B cell (primary cell): Measurements from ENCODE around the gene CCDC146. TPM values are rescaled to one million over a fixed set of nuclear protein-coding genes. Genes with fewer than 3 reads are reported as not detected.

Source experiments
- ATAC-seq: fragments of 200-7000 bp; cut with Tn5 transposase; one replicate; pipeline ENCODE4 v1.10.0; 2021; ENCODE audit warnings: low read depth, mild to moderate bottlenecking, moderate number of reproducible peaks, moderate library complexity
- CTCF ChIA-PET: fragments of 350-600 bp; sonication (Branson Sonifier 250); formaldehyde crosslinking; loops from one replicate; lab custom pipeline; 2021; ENCODE audit warnings: antibody characterized with exemption, inconsistent platforms; lab: Charles Lee
- POLR2A ChIA-PET: fragments of 350-600 bp; sonication (Branson Sonifier 250); formaldehyde crosslinking; loops from one replicate; lab custom pipeline; 2021; ENCODE audit warnings: antibody characterized with exemption; lab: Charles Lee
- DNase-seq: peaks from one replicate; pipeline ENCODE4 v3.0.0; 2013
- H2AFZ ChIP-seq: 2 replicates; pipeline ENCODE4 v1.6.1; 2012; ENCODE audit warnings: mild to moderate bottlenecking, low read depth, low read length; ENCODE audit not compliant: insufficient read depth, poor library complexity, severe bottlenecking
- H3K27ac ChIP-seq, 2 donors: 1 replicate in 1 of 2; 2 replicates in 1 of 2; pipeline ENCODE4 v1.5.1; 2012 to 2013; ENCODE audit warnings: low read length in 2 of 2, mild to moderate bottlenecking in 2 of 2, moderate library complexity in 1 of 2
- H3K27me3 ChIP-seq, 4 experiments: fragments of 200-600 bp in 1 of 4; sonication (generic) in 1 of 4; replicated peaks in 1 of 4; 1 replicate in 2 of 4; 2 replicates in 2 of 4; pipeline versions ENCODE4 v1.6.1 to v1.7.0; 2013 to 2016; ENCODE audit warnings: low read length in 3 of 4, mild to moderate bottlenecking in 2 of 4, mixed read lengths in 1 of 4, moderate library complexity in 1 of 4; ENCODE audit not compliant: insufficient read depth in 4 of 4, control insufficient read depth in 3 of 4; ENCODE audit errors: control extremely low read depth in 1 of 4
- H3K36me3 ChIP-seq, 2 experiments: replicated peaks in 1 of 2; 1 replicate in 1 of 2; 2 replicates in 1 of 2; pipeline versions ENCODE4 v1.6.1 to v1.7.1; 2013; ENCODE audit warnings: low read length in 1 of 2; ENCODE audit not compliant: insufficient read depth in 2 of 2, control insufficient read depth in 1 of 2; ENCODE audit errors: control extremely low read depth in 1 of 2, extremely low read depth in 1 of 2
- H3K4me1 ChIP-seq, 2 donors: fragments of 200-600 bp in 1 of 2; sonication (generic) in 1 of 2; 1 replicate in 1 of 2; 2 replicates in 1 of 2; pipeline versions ENCODE4 v1.5.1 to v1.6.1; 2013 to 2017; ENCODE audit warnings: low read length in 2 of 2; ENCODE audit not compliant: control insufficient read depth in 2 of 2, insufficient read depth in 2 of 2
- H3K4me2 ChIP-seq: replicated peaks from 2 replicates; pipeline ENCODE3; 2012; ENCODE audit warnings: mild to moderate bottlenecking, low read depth, low read length; ENCODE audit not compliant: poor library complexity, severe bottlenecking
- H3K4me3 ChIP-seq, 5 experiments: fragments of 200-600 bp in 1 of 5; sonication (generic) in 1 of 5; 1 replicate in 3 of 5; 2 replicates in 2 of 5; pipeline versions ENCODE4 v1.5.1 to v1.7.0; 2011 to 2016; ENCODE audit warnings: low read length in 4 of 5, mild to moderate bottlenecking in 4 of 5, low read depth in 2 of 5, control low read depth in 1 of 5, moderate library complexity in 1 of 5; ENCODE audit not compliant: insufficient read depth in 1 of 5; ENCODE audit errors: control extremely low read depth in 1 of 5, extremely low read depth in 1 of 5
- H3K79me2 ChIP-seq: fragments of 200-600 bp; sonication (generic); one replicate; pipeline ENCODE4 v1.6.0; 2016; ENCODE audit warnings: low read length; ENCODE audit not compliant: control insufficient read depth, insufficient read depth
- H3K9ac ChIP-seq: fragments of 200-600 bp; sonication (generic); 2 replicates; pipeline ENCODE4 v1.6.1; 2017; ENCODE audit warnings: mild to moderate bottlenecking, low read length, moderate library complexity
- H3K9me3 ChIP-seq, 3 donors: one replicate each; pipeline versions ENCODE4 v1.6.1 to v1.7.1; 2013; ENCODE audit warnings: low read length in 2 of 3; ENCODE audit not compliant: control insufficient read depth in 2 of 3, insufficient read depth in 1 of 3; ENCODE audit errors: control extremely low read depth in 1 of 3
- H4K20me1 ChIP-seq: 2 replicates; pipeline ENCODE4 v1.6.0; 2012; ENCODE audit warnings: mild to moderate bottlenecking, low read length; ENCODE audit not compliant: insufficient read depth, control insufficient read depth, poor library complexity, severe bottlenecking
- H3K27ac Mint-ChIP-seq: one replicate; pipeline ENCODE4 v1.8.0; 2021; ENCODE audit warnings: mixed read lengths
- H3K27me3 Mint-ChIP-seq: one replicate; pipeline ENCODE4 v1.8.0; 2021; ENCODE audit warnings: mixed read lengths
- H3K4me1 Mint-ChIP-seq: one replicate; pipeline ENCODE4 v1.8.0; 2021; ENCODE audit warnings: mixed read lengths
- H3K4me3 Mint-ChIP-seq: one replicate; pipeline ENCODE4 v1.8.0; 2021; ENCODE audit warnings: mixed read lengths
- H3K9me3 Mint-ChIP-seq: one replicate; pipeline ENCODE4 v1.8.0; 2022; ENCODE audit warnings: mixed read lengths; ENCODE audit not compliant: insufficient read depth
- EZH2 ChIP-seq: IDR thresholded peaks from 2 replicates; pipeline ENCODE4 v1.6.1; 2012; ENCODE audit warnings: borderline replicate concordance, low read depth, mild to moderate bottlenecking, moderate library complexity, low read length; ENCODE audit not compliant: insufficient read depth, poor library complexity, severe bottlenecking
- WGBS: methylation state at CpG from one replicate; pipeline ENCODE4 v1.1.5; 2013; ENCODE audit warnings: missing lambda C conversion rate; ENCODE audit not compliant: insufficient coverage; 5-methylcytosine and 5-hydroxymethylcytosine counted together
- intact Hi-C: fragments of 100-400 bp; cut with micrococcal nuclease; formaldehyde crosslinking; loops from one replicate; pipeline ENCODE4 v1.10.0; 2022
- polyA plus RNA-seq: library from polyadenylated mRNA; depleted of rRNA; stranded (reverse); fragments of >200 nt; gene quantifications from 2 replicates; pipeline ENCODE4 v1.2.3, GENCODE V29; 2012
- total RNA-seq, 2 donors: library from RNA; stranded (reverse); fragments of 120-200 nt in 1 of 2; gene quantifications; 1 replicate in 1 of 2; 2 replicates in 1 of 2; pipeline versions ENCODE4 v1.2.3 to v1.2.4, GENCODE V29; 2013 to 2022
- TF ChIP-seq, protein P1 (sequence below): fragments of 200-600 bp; IDR thresholded peaks from one replicate; pipeline ENCODE4 v1.8.0; 2022; ENCODE audit warnings: antibody characterized with exemption, mild to moderate bottlenecking

The CCDC146 gene
- total and polyA plus RNA-seq, 2 donors (not counting 1 experiment from before 2014, with no cell fraction given) = 5.6 to 8.5 TPM

DNA sequence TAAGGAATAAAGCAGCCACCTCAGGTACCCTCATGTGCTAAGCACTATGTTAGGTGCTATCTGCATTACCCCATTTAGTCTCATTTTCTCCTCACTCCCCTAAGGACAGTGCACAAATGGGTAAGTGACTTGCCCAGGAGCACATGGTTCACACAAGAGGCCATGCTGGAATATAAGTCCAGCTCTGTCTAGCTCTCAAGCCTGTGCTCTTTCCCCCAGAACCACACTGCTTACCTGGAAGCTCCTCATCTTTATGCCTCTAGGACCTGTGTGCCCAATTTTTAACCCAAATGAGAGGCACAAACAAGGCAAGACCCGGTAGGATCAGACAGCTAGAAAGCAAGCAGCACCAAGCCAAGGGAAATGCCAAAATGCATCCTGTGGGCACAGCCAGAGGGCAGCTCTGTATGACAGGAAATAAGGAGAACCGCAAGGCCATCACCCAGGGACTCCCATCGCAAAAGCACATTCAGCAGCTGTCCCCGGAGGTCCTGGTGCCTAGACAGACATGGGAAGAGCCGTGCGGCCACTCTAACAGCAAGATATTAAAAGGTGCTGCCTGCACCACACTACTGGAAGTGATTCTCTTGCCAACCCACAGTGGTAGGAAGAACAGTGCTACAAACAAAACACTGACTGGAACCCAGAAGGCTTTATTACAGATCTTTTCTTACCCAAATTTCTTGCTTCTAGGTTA, 205.7 kb downstream of the CCDC146 start:
- no peak overlapping the region for H3K27ac ChIP-seq
- H3K27me3 ChIP-seq = no peaks in the 10 kb centered on the region
- H2AFZ ChIP-seq = no peak overlapping the region
- Mint-ChIP-seq H3K4me1 (peaks cover 28% of the 10 kb centered on the region), H3K9me3 (no peaks in the 10 kb centered on the region), H3K27me3 (no peaks in the 10 kb centered on the region), H3K27ac (no peak overlapping the region), H3K4me3 (no peak overlapping the region)
- no peak for ATAC-seq
- ChIA-PET CTCF (interaction anchor here (1.1 kb wide), 2 partner anchors 81 to 184 kb away, joined by 3 read pairs; no protein-coding TSS in a partner anchor), POLR2A (no interaction called here)
- H4K20me1 ChIP-seq = peaks cover 5% of the 10 kb centered on the region
- no peak for TF ChIP-seq EZH2
- TF ChIP-seq, protein P1, sequence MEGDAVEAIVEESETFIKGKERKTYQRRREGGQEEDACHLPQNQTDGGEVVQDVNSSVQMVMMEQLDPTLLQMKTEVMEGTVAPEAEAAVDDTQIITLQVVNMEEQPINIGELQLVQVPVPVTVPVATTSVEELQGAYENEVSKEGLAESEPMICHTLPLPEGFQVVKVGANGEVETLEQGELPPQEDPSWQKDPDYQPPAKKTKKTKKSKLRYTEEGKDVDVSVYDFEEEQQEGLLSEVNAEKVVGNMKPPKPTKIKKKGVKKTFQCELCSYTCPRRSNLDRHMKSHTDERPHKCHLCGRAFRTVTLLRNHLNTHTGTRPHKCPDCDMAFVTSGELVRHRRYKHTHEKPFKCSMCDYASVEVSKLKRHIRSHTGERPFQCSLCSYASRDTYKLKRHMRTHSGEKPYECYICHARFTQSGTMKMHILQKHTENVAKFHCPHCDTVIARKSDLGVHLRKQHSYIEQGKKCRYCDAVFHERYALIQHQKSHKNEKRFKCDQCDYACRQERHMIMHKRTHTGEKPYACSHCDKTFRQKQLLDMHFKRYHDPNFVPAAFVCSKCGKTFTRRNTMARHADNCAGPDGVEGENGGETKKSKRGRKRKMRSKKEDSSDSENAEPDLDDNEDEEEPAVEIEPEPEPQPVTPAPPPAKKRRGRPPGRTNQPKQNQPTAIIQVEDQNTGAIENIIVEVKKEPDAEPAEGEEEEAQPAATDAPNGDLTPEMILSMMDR = no peak
- H3K4me2 ChIP-seq = no peak overlapping the region
- peaks cover 36 to 38% of the 10 kb centered on the region in 2 donors for H3K4me1 ChIP-seq
- no peak overlapping the region for H3K9ac ChIP-seq
- 31% methylated on average over 6 of the region's 6 CpGs for WGBS
- H3K79me2 ChIP-seq = peaks cover 22% of the 10 kb centered on the region
- H3K36me3 ChIP-seq = peaks cover 3 to 57% of the 10 kb centered on the region in 2 experiments
- no peak for DNase-seq
- intact Hi-C loops = no loop called here
- H3K9me3 ChIP-seq = no peaks in the 10 kb centered on the region
- no peak overlapping the region for H3K4me3 ChIP-seq

DNA sequence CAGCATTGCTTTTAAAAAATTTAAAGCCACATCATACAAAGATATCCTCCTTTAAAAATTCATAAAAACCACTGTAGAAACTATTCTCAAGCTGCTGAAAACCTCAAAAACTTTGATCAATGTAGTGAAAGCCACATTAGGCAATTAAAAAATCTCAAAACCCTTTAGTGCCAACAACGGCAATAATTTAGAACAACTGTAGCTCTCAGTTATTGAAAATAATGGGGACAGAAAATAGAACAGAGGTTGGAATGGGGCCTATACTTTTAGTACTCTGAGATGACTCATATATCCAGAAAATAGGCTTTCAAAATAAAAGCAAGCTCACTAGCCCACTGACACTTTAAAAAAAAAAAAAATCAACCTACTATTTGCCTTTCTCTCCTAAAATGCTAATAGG, 206.3 kb downstream of the CCDC146 start:
- Mint-ChIP-seq H3K4me1 (peaks cover 28% of the 10 kb centered on the region), H3K27ac (no peak overlapping the region), H3K9me3 (no peaks in the 10 kb centered on the region), H3K4me3 (no peak overlapping the region), H3K27me3 (no peaks in the 10 kb centered on the region)
- intact Hi-C loops = no loop called here
- no peak overlapping the region for H3K9ac ChIP-seq
- H3K79me2 ChIP-seq = peaks cover 22% of the 10 kb centered on the region
- H3K4me1 ChIP-seq = peaks cover 36 to 38% of the 10 kb centered on the region in 2 donors
- no CpG with 5 or more reads among the region's 1 CpG for whole genome bisulfite sequencing
- no peak overlapping the region for H3K4me3 ChIP-seq
- H3K9me3 ChIP-seq = no peaks in the 10 kb centered on the region
- ChIA-PET POLR2A (no interaction called here), CTCF (interaction anchor here (1.1 kb wide), 2 partner anchors 82 to 184 kb away, joined by 3 read pairs; no protein-coding TSS in a partner anchor)
- TF ChIP-seq, protein P1 = no peak
- no peak for TF ChIP-seq EZH2
- no peak overlapping the region for H2AFZ ChIP-seq
- H3K4me2 ChIP-seq = no peak overlapping the region
- no peak overlapping the region for H3K27ac ChIP-seq
- peaks cover 3 to 57% of the 10 kb centered on the region in 2 experiments for H3K36me3 ChIP-seq
- no peaks in the 10 kb centered on the region for H3K27me3 ChIP-seq
- no peak for DNase-seq
- peaks cover 9% of the 10 kb centered on the region for H4K20me1 ChIP-seq
- ATAC-seq = no peak
